Measurements from ENCODE around the gene CILP2.
A peak's percentile ranks its signal among the peaks of the same experiment; 100 is the strongest.

Gene CILP2

DNA sequence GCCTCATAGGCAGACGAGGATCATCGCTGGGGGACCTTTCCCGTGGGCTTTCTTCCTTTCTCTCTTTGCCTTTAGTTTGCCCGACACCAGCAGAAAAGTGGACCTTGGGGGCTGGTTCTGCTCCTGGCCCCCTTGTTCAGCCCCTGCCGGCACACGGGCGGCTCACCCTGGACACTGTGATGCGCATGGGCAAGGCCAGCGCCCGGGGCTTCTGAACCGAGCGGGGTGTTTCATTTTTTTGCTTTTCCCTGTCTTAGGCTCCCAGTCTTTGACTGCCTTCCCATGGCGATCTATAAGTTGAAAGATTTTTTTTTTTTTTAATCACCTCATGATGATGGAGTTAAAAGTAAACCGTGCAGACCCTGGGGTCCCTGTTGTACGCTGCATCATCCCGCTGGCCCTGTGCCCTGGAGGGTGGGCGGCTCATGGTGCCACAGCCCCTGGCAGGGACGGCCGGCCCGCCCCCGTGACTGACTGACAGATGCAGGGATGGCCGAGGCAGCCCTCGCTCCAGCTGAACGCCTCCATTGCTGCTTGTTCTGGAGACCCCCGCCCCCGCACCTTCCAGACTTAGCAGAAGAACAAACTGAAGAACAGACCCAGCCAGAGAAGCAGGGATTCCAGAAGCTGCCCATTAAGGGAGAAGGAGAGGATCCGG, 32.3 kb upstream of the CILP2 start:
- no peak for DNase-seq (ENCODE audit: low read depth)

DNA sequence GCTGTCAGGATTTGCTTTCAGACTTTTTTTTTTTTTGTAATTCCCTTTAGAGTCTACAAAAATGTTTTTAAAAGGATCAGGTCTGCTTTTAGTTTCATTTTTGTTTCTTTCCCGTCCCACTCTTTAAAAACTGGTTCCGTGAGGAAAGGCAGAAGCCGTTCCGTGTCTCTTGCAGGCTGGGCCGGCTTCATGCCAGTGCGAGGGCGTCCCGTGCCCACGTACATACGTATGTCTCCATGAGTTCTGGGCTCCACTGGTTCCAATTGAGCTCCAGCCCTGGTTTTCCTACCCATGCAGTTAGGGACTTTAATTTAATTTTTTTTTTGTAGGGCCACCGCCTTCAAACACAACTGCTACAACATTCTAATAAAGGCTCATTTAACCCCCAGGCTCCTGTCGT, 31.5 kb upstream of the CILP2 start:
- DNase-seq (ENCODE audit: low read depth) = no peak

DNA sequence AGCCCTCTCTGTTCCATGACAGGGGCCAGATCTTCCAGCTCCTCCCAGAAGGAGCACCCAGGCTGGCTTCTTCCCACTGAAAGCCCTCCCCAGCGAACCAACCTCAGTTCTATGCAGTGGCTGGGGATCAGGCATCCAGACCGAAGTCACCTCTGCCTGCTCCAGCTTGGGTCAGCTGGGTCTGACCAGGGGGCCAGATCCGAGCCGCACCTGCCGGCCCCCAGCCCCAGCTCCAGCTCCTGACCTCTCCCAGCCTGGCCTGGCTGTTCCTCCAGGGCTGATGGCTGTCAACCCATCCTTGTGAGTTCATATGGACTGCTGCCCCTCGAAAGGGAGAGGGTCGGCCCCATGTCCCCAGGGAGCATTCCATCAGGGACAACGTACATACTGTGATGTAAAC, 30.7 kb upstream of the CILP2 start:
- no peak for DNase-seq (ENCODE audit: low read depth)

DNA sequence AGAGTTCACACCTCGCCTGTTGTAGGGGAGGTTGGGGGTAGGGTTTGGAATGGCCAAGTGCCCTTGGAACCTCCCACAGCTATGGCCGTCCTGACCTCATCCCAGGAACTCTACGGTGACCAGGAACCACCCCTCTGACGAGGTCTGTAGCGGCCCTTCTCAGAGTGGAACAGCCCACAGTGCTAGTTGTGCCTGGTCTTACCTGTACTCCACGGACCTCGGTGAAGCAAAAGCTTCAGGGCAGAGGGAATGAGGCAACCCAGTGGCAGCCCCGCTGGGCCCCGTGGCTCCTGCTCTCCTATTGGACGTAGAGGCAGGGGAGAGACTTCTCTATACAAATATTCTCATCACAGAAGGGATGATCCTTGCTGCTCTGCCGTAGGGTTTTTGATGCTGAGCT, 29.8 kb upstream of the CILP2 start:
- no peak for DNase-seq (ENCODE audit: low read depth)

DNA sequence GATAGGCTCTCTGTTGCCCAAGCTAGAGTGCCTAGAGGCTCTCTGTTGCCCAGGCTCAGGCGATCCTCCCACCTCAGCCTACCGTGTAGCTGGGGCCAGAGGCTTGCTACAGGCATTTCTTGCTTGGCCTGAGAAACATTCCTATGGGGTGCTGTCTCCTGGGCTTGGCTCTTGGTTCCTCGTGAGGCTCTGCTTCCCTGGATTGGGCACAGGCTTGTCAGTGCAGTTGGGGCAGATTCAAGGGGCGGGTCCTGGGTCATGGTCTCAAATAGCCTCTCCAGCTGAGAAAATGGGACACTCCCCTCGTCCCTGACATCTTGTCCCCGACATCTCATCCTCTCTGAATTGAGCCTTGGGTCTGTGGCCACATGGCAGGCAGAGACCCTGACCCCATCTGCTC, 27.6 kb upstream of the CILP2 start:
- DNase-seq (ENCODE audit: low read depth) = no peak

DNA sequence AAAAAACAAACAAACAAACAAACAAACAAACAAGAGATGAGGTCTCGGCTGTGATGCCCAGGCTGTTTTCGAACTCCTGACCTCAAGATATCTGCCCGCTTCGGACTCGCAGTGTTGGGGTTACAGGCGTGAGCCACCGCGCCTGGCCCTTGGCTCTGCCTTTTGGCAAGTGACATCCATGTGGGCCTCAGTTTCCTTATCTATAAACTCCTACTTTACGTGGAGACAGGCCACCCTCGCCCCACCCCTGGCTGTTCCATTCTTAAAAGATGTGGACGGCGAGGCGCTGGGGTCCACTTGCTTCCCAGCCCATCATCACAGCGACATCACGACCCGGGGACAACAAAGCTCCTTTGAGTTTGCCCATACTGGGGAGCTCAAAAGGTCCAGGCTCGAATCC, 24.4 kb upstream of the CILP2 start:
- no peak for DNase-seq (ENCODE audit: low read depth)

DNA sequence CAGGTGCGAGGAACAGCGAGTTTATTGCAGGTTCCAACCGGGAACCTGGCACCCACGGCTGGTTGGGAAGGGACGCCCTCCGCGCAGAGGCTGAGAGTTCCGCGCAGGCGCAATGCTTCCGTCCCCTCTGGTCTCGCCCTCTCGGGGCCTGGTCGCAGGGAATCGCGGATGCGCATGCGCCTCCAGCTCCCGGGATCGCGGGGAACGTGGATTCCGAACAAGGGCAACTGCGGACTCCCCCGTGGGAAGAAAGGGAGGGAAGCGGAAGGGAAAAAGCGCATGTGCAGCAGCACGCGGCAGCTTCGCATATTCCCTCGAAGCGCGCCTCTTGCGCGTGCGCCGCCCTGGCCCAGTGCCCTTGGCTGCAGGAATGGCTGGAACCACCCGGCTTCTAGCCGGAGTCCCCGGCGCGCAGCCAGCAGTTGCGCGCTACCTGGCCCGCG, 23.8 kb upstream of the CILP2 start:
- no peak for DNase-seq (ENCODE audit: low read depth)

DNA sequence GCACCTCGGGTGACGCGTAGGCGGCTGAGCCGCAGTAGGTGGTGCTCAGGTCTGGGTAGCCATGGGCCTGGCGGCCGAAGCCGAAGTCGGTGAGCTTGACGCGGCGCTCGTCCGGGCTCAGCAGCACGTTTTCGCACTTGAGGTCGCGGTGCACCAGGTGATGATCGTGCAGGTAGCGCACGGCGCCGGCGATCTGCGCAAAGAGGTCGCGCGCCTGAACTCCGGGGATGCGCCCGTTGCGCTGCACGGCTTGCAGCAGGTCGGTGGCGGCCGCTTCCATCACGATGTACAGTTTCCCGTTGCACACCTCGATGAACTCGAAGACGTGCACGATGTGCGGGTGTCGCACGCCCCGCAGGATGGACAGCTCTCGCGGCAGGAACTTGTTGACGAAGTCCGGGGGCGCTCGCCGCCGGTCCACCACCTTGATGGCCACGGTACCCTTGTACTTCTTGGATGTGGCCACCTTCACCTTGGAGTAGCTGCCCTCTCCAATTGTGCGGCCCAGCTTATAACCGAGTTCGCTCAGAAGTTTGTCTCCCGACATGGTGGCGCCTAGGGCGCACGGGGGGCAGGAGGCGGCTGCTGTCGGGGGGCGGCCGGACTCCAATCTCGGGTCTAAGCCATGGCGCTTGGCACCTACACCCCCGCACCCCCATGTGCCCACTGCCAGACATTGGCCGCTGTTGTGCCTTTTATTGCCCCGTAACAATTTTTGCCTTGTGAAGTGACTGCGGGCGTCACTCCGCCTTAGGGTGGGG, 23.0 kb upstream of the CILP2 start, which contains the start of gene TSSK6:
Gene TSSK6 (minus strand): TSS at position 668 of the 761 bp plus-strand sequence. CDS start 121 bp downstream, at position 547.
- no peak for DNase-seq (ENCODE audit: low read depth)

DNA sequence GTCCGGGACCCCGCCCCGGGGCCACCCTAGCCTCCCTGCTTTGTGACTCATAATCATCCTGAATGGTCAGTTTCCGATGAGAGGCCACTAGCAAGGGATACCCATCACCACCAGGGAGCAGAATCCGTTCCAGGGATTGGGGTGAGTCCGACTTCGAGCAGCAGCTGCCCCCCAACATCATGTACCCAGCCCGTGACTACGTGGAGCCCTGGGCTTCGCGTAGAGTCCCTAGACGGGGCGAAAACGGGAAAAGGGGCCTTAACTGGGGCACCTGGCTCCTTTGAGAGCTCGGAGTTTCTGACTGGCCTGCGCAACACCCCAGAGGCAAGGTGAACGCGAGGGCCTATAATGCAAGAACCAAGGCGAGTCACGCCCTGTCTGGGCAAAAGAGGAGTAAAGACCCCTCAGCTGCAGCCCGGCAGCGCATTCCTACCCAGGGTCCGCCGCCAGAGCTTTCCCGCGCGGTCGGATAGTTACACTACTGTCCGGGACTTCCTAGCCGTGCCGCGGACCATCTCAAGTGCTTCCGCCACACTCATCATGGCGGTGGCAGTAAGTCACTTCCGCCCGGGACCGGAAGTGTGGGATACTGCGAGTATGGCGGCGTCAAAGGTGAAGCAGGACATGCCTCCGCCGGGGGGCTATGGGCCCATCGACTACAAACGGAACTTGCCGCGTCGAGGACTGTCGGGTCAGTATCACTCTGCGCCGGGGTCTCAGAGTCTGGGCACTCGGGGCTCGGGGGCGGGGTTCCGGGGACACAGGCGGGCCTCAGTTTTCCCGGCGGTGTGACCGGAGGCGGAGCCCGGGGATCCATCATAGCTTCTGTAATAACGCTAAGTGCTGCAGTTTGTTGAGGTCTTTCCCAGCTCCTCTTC, 22.2 kb upstream of the CILP2 start, which contains the start of gene NDUFA13:
Gene NDUFA13 (plus strand): TSS at position 584 of the 878 bp plus-strand sequence. CDS start 14 bp downstream, at position 598.
- peak; percentile 86 for DNase-seq (ENCODE audit: low read depth)

DNA sequence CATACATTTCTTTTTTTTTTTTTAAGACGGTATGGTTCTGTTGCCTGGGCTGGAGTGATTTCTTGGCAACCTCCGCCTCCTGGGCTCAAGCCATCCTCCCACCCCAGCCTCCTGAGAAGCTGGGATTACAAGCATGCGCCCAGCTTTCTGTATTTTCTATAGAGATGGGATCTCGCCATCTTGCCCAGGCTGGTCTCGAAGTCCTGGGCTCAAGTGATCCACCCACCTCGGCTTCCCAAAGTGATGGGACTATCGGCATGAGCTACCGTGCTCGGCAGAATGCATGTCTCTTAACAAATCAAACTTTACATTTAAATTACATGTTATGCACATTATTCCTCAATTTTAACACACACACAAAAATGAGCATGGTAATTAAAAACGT, 20.8 kb upstream of the CILP2 start:
- no peak for DNase-seq (ENCODE audit: low read depth)

DNA sequence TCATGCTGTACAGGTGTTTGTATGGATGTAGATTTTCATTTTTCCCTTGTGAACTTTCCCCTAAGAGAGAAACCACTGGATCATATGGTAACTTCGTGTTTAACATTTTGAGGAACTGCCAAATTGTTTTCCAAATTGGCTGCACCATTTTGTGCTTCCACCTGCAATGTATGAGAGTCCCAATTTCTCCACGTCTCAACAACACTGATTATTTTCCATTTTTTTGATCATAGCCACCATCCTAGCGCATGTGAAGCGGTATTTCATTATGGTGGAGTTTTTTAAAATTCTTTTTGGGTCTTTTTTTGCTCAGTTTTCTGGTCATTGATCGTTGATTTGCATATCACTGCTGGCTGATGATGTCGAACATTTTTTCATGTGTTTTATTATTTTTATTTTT, 17.1 kb upstream of the CILP2 start:
- no peak for DNase-seq (ENCODE audit: low read depth)

DNA sequence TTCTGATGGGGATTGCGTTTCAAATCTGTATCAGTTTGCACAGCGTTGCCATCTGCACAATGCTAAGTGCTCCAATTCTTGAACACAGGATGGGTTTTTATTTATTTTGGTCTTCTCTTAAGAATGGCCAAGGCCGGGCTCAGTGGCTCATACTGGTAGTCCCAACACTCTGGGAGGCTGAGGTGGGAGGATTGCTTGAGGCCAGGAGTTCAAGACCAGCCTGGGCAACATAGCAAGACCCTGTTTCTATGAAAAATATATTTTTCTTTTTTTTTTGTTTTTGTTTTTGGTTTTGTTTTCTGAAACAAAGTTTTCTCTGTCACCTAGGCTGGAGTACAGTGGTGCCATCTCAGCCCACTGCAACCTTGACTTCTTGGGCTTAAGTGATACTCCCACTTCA, 14.9 kb upstream of the CILP2 start:
- no peak for DNase-seq (ENCODE audit: low read depth)

DNA sequence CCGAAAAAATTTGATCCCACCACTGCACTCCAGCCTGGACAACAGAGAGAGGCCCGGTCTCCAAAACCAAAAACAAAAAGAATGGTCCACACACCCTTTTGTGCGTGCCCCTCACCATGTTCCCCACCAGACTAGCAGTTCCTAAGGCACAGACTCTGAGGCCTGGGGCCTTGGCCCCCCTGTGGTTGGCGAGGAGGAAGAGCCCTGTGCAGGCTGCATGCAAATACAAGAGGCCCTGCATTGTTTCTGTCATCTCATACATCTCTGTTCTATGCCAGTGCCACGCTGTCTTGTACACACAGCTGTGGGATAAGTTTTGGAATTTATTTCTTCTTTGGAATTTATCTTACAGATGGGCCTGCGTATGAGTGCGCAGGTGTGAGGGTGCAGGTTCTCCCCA, 14.0 kb upstream of the CILP2 start:
- no peak for DNase-seq (ENCODE audit: low read depth)

DNA sequence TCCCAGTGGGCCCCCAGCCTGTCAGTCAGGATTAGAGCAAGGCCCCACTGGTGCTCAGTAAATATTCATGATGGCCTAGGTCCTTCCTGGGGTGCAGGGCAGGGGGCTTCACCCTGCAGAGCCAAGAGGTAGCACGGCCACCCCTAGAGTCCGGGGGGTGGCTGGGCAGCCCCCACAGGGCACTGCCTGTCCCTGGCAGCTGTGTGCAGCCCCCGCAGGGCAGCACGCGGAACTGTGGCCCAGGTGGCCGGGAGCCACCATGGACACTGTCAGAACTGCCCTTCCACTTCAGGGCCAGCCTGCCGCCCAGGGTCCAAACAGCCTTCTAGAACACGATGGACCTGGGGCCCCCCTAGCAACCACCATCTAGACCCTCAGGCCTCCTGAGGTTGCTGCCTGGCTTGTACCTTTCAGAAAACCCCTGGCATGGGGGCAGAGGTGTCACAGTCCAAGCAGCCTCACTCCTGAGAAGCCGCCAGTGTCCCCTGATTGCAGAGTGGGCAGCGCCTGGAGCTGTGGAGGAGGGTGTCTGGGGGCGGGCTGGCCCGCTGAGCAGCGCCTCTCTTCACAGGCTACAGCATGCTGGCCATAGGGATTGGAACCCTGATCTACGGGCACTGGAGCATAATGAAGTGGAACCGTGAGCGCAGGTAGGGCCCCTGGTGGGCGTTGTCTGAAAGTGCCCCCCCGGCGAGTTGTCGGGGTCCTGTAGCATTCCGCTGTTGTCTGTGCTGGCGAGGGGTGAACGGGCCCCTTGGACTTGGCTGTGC, 12.3 kb upstream of the CILP2 start:
- no peak for DNase-seq (ENCODE audit: low read depth)

DNA sequence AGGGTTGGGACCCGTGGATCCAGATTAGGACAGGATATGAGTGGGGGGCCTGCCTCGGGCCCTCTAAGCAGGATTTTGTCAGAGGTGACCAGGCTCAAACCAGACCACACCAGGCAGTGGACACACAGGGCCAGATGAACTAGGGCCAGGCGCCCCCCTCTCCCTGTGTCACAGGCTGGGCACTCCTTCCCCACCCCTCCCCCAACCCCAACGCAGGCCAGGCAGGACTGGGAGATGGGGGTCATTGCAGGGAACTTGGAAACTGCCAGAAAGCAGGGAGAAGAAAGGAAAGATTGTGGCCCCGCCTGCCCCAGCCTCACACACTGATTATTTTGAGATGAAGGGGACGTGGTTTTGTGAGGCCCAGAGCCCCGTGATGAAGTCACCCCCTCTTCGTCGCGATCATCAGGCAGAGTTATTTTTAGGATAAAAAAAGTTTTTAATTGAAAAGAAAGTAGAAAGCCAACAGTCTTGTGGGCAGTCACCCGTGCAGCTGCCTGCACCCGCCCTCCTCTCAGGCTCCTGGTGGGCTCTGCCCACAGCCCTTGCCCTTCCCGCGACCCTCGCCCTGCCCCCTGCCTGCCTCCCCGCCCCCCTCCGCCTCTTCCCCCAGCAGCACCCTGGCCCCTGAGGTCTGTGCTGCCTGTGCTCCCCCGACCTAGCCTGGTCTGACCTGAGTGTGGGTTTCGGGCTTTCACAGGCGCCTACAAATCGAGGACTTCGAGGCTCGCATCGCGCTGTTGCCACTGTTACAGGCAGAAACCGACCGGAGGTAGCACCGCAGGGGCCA, 11.3 kb upstream of the CILP2 start:
- no peak for DNase-seq (ENCODE audit: low read depth)

DNA sequence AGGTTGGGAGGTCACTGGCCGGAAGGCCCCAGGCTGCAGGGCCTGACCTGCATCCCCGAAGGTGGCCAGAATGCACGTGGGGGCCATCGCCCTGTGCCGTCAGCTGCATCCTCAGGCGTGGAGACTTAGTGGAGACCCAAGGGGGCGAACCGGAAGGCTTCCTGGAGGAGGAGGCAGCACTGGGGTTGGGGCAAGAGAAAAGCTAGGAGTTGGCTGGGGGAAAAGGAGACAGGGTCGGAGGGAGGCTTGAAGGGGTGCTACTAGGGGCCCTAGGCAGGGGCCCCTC, 10.8 kb upstream of the CILP2 start:
- no peak for DNase-seq (ENCODE audit: low read depth)

DNA sequence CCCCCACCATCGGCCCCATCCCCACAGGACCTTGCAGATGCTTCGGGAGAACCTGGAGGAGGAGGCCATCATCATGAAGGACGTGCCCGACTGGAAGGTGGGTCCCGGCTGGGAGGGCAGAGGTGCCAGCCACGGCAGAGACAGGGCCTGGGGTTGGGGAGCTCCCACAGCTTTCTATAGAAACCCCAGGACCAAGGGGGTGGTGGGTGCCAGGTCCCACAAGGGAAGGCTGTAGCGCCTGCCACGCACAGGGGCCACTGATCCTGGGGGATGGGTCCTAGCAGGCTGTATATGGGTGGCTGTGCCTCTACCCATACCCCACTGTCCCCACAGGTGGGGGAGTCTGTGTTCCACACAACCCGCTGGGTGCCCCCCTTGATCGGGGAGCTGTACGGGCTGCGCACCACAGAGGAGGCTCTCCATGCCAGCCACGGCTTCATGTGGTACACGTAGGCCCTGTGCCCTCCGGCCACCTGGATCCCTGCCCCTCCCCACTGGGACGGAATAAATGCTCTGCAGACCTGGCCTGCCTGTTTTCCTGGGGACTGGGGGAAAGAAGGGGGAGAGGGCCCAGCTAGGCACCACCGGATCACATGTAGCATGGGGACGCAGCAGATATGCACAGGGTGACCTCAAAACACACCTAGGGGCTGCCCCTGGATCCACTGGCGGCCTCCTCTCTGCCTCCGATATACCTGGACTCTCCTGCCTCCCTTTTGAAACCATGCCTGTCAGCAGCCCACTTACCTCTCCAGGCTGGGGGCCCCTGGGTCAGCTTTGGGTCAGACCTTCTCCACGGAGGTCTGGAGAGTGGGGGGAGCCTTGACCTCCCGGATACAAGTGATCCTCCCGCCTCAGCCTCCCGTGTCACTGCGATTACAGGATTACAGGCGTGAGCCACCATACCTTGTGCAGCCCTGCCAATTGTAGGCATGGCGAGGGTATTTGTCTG, 10.1 kb upstream of the CILP2 start:
- no peak for DNase-seq (ENCODE audit: low read depth)

DNA sequence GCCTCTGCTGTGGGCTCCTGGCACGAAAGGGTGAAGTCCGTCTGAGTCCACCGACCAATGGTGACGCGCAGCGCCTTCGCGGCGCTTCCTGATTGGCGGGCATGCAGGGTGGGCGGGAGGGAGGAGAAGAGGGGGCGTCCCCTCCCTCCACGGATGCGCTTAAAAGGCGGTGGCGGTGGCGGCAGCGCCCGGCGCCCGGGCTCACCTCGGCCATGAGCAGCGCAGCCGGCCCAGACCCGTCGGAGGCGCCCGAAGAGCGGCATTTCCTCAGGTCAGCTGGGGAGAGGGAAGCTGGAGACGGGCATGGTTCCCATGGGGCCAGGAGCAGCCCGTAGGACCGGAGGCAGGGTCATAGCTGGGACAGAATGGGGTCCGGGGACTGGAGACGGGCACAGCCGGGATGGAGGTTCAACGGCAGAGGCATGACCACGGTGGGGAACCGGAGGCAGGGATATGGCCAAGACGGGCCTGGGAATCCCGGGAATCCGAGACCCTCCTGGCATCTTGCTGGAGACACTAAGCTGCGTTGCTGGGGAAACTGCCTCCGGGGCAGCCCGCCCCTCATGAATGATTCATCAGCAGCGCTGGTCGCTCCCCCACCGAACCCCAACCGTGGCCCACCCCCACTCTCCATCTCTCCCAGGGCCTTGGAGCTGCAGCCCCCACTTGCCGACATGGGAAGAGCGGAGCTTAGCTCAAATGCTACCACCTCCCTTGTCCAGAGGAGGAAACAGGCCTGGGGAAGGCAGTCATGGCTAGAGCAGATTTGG, 9.2 kb upstream of the CILP2 start, which contains the start of gene YJEFN3:
Gene YJEFN3 (plus strand): TSS at position 191 of the 770 bp plus-strand sequence. CDS start 22 bp downstream, at position 213.
- no peak for DNase-seq (ENCODE audit: low read depth)

DNA sequence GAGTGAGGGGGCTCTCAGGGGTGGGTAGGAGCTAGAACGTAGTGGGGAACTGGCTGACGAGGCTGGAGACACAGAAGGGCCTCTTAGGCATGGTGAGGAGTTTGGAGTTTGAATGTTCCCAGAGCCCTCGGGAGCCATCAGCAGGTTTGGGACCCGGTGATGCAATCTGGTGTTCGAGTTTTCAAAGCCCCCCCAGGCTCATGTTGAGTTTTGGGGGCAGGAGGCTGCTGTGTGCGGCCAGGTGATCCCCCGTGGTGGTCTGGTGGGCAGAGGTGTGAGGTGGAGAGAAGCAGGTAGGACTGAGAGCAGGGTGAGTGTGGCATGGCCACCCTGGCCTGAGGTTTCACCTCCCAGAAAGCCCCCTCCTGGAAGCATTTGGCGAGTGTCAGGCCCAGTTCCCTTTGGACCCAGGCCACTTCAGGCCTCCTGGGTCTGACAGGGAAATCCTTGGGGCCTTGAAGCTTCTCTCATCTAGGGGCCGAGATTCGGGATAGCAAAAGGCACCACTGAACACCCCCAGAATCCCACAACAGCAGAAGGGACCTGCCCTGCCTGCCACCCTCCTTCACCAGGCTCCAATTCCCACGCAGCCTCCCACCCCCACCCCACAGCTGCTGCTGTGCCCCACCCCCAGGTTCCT, 8.2 kb upstream of the CILP2 start:
- no peak for DNase-seq (ENCODE audit: low read depth)

Data from stimulated activated CD8-positive, alpha-beta memory T cell treated with anti-CD3 and anti-CD28 coated beads, Interleukin-12 subunit alpha, Interleukin-12 subunit beta, amount 100 ng/mL, for 4 hours (primary cell).